ENCODE results near the gene PLRG1. TPM values are rescaled to one million over a fixed set of nuclear protein-coding genes. Genes with fewer than 3 reads are reported as not detected.
"Not testable (repeated sequence)": the region's sequence is repeated elsewhere in the genome, so short reads cannot be mapped to it uniquely, and the experiment has no call there.

Gene PLRG1
- 77.9 TPM for total RNA-seq

DNA sequence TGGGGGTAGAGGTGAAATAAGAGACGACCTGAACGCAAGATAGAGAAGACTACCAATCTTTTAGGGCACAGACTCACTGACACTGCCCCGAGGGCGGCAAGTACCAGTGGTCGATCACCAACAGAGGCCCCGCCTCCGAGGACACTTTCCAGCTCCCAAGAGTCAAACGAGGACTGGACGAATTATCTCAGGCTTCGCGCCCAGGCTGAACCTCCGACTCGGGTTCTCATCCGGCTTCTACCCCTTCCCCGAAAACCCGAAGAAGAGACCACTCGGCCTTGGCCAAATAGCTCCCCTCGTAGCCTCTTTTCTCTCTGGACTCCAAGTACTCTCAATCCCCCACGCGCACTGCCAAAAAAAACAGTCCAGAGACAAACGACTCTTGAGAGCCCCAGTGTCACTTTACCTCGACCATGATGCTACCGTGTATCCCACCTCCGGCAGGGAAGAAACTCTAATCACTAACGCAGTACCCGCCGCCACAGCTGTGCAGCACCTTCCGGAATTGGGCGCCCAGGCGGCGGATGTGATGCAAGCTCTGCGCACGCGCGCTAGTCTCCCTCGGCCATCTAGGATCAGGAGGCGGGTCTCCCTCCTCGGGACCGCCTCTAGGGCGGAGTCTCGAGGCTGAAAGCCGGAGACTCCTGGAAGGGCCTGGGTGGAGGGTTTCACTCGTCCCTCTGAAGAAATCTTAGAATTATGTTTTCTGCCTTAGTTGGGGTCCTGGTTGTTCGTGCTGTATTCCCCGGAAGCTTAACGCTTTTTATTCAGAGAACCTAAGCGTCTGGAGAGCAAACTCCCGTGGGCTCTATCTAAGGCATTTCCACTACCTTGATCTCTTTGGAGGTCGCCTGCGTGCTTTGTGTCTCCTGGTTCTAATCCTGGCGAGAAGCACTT, at the start of gene PLRG1:
PLRG1 (minus strand) TSS at position 507 of the 897 bp plus-strand sequence; CDS start at position 415, 92 bp downstream.
- ATAC-seq, result peak; percentile 100

- ATAC-seq, result no peak
Measured at GRCh38 chr4:154597798-154598774, 47.9 kb upstream of the PLRG1 start.

DNA sequence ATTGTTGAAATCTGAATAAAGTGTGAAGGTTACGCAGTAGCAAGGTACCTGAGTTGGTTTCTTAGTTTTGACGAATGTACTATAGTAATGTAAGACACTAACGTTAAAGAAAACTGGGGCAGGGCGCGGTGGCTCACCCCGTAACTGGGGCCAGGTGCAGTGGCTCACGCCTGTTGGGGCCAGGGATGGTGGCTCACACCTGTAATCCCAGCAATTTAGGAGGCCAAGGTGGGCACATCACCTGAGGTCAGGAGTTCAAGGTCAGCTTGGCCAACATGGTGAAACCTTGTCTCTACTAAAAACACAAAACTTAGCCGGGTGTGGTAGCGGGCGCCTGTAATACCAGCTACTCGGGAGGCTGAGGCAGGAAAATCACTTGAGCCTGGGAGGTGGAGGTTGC, 47.1 kb upstream of the PLRG1 start:
- ATAC-seq, result not testable (repeated sequence)

DNA sequence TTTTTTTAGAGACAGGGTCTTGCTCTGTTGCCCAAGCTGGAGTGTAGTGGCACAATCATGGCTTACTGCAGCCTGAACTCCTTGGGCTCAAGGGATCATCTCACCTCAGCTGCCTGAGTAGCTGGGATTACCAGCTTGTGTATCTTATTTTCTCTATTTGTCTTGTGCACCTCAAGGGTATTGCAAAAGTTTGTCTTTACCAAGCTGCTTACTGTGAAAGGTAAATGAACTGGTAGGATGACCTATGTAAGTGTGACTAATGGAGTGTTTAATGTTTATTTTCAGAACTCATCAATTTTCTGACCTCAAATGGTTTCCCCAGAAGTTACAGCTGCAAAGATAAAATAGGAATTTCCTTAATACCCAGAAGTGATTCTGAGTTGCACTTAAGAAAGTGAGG, 45.6 kb upstream of the PLRG1 start:
- no peak for ATAC-seq

GRCh38 chr4:154594343-154594742, 44.1 kb upstream of the PLRG1 start:
- ATAC-seq, result not testable (repeated sequence)

DNA sequence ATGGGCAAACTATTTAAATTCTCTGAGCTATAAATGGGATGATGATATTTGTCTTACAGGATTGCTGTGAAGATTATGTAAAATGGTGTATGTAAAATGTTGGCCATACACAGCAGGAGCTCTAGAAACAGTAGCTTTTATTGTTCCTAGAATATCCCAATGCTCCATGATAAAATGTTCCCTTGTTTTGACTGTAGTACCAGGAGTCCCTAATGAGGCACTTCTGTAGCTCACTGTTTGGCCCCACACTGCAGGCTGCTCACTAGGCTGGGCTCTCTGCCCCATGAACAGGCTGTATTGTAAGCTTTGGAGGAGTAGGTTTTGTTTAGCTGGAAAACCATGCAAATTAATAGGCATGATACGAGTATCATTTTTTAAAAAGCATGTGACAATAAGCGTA, 43.7 kb upstream of the PLRG1 start:
- no peak for ATAC-seq

DNA sequence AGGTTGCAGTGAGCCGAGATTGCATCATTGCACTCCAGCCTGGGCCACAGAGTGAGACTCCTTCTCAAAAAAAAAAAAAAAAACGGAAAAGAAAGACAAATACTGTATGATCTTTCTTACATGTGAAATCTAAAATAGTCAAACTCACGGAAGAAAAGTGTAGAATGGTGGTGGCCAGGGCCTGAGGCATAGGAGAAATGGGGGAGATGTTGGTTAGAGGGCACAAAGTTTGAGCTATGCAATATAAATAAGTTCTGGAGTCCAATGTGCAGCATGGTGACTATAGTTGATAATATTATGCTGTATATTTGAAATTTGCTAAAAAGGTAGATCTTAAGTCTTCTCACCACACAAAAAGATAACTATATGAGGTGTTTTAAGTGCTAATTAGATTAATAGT, 41.7 kb upstream of the PLRG1 start:
- ATAC-seq, result no peak

- ATAC-seq, result no peak
Measured at GRCh38 chr4:154590329-154591006, 40.3 kb upstream of the PLRG1 start, which contains the start of gene FGA. Gene FGA (minus strand): TSS chr4:154590742. CDS start chr4:154590687, 55 bp downstream.

DNA sequence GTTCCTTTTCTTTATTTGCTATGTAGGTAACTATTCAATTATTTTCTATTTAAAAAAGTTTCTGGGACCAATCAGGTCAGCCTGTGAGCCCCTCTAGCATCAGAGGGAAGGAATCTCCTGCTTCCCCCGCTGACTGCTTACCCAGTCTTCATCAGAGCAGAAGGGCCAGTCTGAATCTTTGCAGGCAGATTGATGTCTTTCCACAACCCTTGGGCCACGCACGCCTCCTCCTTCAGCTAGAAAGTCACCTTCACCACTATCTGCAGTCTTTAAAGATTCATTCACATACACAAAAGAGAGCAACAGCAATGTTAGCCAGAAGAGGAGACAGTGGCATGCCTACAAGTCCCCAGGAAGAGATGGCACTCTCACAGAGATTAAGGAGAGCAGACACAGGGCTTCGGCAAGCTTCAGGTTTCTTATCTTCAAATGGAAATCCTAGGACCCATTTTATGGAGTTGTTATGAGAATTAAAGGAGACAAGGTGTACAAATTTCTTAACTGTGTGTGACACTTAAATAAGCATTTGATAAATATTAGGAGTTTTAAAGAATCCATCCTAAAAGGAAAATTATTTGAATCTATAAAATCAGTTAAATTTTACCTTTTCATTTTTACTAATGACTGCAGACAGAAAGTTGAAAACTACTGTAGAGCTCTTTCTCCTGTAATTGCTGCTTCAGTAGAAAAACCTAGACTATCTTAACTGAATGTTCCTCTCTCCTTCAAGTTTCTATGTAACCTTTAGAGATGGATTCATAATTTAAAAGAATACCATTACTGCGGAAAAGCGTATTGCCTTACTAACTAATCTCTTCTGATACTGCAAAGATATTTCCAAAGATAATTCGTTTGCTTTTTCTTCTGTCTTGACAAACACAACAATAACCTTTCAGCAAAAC, 39.3 kb upstream of the PLRG1 start:
- ATAC-seq, result no peak

GRCh38 chr4:154588198-154588597, 38.0 kb upstream of the PLRG1 start:
- ATAC-seq, result no peak

GRCh38 chr4:154586296-154587033, 36.3 kb upstream of the PLRG1 start:
- ATAC-seq, result no peak

DNA sequence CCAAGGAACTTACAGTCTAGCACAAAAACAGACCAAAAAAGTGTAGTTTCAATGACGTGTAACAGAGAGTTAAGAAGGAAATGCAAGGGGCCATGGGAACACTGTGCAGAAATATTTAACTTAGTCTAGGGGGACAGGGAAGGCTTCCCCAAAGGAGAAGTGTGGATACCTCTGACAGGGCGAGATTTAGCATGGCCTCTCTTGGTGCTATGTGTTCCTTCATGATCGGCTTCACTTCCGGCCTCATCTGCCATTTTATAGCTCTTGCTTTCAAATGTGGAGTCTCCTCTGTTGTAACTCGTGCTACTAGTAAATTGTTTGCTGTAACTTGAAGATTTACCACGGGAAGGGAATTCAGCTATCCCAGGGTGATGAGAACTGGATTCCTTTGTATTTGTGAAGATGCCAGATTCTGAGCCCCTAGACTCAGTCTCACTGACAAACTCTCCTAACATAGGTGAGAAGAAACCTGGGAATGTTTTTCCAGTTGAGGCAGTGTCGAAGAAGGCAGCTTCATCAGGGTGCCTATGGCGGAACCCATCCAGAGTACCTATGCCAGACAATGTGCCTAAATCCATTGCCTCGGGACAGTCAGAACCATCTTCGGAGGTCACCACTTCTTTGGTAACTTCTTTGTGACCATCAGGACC, 35.3 kb upstream of the PLRG1 start:
- ATAC-seq, result no peak

GRCh38 chr4:154584259-154584658, 34.1 kb upstream of the PLRG1 start:
- no peak for ATAC-seq

DNA sequence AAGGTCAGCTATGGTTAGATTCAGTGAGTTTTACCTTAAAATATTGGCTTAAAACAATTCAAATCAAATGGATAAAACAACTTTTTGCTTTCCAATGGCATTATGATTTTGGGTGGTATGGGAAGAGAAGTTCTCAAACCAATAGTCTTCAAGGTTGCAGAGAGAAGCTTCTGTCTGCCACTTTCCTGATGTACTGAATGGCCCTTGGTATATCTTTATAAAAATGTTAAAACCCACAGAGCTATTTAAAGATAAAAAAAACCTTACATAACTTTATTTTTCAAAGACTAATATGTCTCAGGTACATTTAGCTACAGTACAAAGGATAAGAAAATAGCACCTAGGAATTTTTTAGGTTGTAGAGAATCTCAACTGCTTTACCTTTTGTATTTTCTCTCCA, 33.5 kb upstream of the PLRG1 start:
- ATAC-seq, result no peak

DNA sequence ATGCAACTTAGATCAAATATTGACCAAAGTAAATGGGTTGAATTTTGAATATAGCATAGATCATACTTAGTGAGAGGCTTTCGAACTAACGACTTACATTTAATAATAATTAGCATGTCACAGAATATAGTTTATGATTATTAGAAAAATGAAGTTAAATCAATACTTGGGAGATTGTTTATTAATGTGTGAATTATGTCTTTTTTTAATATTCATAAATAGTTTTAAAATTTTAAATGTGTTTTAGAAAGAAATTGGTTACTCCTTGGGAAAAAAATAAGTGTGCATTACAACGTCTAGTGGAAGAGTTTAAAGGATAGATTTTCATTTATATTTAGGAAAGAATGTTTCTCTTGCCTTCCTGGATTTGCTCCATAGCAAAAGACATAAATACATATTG, 33.0 kb upstream of the PLRG1 start:
- no peak for ATAC-seq

DNA sequence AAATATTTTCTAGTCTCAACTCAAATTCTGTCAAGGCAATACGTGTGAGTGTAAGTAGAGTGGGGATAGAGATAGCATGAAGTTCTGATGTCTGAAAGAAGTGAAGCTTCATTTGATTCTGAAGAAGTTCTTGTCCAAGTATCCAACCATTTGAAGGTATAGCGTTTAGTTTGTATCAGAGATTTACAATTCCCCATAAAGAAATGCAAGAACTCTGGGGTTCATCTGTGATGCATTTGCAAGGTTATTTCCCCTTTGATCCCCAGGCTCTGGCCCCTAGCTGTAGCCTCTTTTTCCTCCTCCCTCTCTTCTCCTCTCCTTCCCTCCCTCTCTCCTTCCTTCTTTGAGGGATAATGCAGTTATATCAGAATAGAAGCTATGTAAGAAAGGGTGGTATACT, 32.5 kb upstream of the PLRG1 start:
- no peak for ATAC-seq

DNA sequence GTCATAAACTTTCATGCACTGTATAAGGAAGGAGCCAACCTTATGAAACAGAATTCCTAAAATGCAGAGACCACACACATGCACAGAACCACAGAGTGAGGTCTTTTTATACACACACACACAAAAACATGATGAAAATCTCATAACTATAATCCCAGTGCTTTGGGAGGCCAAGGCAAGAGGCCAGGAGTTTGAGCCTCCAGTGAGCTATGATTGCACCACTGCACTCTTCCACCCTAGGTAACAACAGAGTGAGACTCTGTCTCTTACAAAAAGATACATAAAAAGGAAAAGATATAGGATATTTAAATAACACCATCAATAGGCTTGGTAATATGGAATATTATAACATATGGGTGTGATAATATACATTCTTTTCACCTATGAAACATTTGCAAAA, 29.7 kb upstream of the PLRG1 start:
- no peak for ATAC-seq

DNA sequence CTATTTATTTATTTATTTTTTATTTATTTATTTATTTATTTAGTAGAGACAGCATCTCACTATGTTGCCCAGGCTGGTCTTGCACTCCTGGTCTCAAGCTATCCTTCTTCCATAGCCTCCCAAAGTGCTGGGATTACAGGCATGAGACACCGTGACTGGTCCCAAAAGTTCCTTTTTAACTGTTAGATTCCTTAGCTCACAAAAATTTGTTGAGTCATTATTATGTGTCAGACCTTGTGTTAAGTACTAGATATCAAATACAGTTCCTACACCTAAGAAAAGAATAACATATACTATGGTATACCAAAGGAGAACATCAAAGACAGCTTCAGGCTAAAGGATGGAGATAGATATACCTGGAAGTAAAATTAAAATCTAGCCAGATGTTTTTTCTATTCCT, 28.7 kb upstream of the PLRG1 start:
- no peak for ATAC-seq

- ATAC-seq, result no peak
Measured at GRCh38 chr4:154577324-154577723, 27.1 kb upstream of the PLRG1 start.

DNA sequence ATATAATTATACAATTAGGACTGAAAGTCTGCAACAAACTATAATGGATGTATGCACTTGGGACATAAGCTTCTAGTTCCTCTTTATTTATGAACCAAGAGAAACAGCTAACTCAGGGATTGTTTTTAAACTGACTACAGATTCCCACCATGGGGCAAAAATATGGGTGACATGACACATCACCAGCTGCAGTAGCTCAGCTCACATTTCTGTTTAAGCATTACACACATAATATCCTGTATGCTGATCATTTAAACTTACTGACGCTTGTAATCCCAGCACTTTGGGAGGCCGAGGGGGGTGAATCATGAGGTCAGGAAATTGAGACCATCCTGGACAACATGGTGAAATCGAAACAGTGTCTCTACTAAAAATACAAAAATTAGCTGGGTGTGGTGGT, 24.1 kb upstream of the PLRG1 start:
- no peak for ATAC-seq
